Fibroblast of the aortic adventitia (primary cell): ENCODE data around the gene TMEM271. TPM values are rescaled to one million over a fixed set of nuclear protein-coding genes. Genes with fewer than 3 reads are reported as not detected.

Experiments
- DNase-seq: peaks from one replicate; pipeline ENCODE4 v3.0.0-alpha.2; 2010; ENCODE audit warnings: low read depth
- H3K4me3 ChIP-seq: 2 replicates; pipeline ENCODE4 v1.5.1; 2011; ENCODE audit warnings: low read depth, mild to moderate bottlenecking, control low read depth, low read length, moderate library complexity
- CTCF ChIP-seq: IDR thresholded peaks from 2 replicates; pipeline ENCODE4 v1.5.1; 2011; ENCODE audit warnings: mild to moderate bottlenecking, low read length, control low read depth, inconsistent platforms; ENCODE audit not compliant: insufficient read depth
- total RNA-seq: library from RNA; depleted of rRNA; stranded (reverse); fragments of >200 nt; gene quantifications from 2 replicates; pipeline ENCODE4 v1.2.3, GENCODE V29; 2012; ENCODE audit warnings: low replicate concordance

TMEM271 gene
- total RNA-seq, 1 donor: not detected

DNA sequence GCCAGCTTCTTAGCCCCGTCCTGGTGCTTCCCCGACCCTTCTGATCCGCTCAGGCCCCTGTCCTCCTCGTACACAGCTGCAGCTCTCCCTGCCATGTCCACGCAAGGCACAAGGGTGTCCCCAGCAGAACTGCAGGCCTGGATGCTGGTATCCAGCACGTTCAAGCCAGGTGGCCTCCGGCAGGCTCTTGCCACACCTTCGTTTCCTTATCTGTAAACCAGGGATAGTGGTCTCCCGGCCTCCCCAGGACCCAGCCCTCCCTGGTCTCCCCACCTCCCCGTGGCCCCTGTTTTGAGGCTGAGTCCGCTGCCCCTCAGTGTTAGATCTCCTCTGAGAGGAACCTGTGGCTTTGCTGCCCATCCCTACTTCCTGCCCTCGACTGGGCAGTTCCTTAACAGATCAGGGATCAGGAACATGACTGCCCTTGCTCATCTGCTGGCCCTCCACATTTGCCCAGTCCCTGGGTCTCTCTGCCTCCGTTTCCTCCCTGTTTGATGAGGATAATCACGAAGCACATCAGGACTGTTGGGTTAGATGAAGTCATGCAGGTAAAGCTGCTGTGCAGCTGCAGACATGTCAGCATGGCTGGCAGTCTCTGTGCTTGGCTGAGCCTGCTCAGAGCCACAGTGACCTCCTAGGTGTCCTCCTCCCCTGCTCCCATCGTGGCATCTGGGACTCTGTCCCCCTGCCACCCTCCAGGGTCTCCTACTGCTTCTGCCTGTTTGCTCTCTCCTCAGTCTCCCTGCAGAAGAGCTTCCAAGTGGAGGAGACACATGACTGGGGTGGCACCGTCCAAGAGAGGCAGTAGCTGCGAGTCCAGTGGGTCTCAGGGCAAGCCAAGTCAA, 44.2 kb downstream of the TMEM271 start:
- no peak for DNase-seq
- H3K4me3 ChIP-seq: no peak overlapping the region
- no peak for TF ChIP-seq CTCF

DNA sequence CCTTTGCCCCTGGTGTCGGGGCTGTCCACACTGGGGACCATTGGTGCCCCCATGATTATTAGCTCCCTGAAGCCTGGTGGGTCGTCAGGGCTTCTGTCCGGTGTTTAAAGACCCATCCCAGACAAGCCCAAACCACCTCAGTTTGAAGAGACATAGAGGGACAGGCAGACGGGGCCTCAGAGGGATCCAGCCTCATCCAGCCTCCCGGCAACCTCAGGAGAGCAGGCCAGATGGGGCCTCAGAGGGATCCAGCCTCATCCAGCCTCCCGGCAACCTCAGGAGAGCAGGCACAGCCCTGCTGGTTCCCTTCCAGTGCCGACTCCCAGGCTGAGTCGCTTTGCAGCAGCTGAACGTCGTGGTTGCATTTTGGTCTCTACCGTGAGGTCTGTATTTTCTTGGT, 45.0 kb downstream of the TMEM271 start:
- no peak overlapping the region for H3K4me3 ChIP-seq
- TF ChIP-seq CTCF: no peak
- DNase-seq: no peak

- no peak for DNase-seq
- no peak overlapping the region for H3K4me3 ChIP-seq
- TF ChIP-seq CTCF: no peak
Measured at GRCh38 chr4:530017-530781, 45.9 kb downstream of the TMEM271 start.

DNA sequence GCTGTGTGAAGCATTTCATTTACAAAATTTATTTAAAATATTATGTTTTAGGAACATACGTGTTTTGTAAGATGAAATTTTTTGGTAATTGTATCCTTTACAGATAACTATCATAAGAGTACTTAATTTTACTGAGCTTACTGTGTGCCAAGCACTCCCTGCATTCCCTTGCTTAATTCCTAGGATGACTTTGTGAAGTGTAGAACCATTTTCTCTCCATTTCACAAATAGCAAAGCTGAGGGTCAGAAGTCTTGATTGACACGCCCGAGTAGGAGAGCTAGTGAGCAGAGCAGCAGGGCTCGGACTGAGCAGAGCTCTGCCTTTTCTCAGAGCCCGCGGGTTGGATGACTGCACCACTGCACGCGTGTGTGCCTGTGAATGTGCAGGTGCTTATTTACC, 46.5 kb downstream of the TMEM271 start:
- no peak overlapping the region for H3K4me3 ChIP-seq
- DNase-seq: no peak
- TF ChIP-seq CTCF: no peak

DNA sequence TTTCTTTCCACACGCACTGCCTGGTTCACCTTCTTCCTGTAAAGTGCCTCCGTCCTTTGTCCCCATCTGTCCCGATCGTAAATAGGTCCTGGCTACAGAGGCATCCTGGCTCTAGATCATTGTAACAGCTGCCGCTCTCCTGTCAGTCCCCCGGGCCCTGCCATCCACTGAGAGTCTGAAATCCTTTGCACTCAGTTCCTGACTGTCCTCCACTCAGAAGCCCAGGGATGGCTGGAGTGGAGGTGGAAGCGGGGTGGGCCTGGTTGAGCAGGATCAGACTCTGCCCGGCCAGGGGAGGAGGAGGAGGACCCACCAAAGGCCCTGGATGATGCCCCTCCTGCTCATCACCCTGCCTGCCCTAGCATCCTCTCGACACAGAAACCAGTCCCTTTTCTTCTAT, 47.3 kb downstream of the TMEM271 start:
- no peak for DNase-seq
- no peak overlapping the region for H3K4me3 ChIP-seq
- no peak for TF ChIP-seq CTCF

- DNase-seq: no peak
- H3K4me3 ChIP-seq: no peak overlapping the region
- TF ChIP-seq CTCF: no peak
Measured at GRCh38 chr4:528296-528695, 47.8 kb downstream of the TMEM271 start.
